K562 (cell line): ENCODE data around the gene PFKL. TPM values are rescaled to one million over a fixed set of nuclear protein-coding genes. Genes with fewer than 3 reads are reported as not detected.

Source experiments
- ATAC-seq: fragments of 200-7000 bp; cut with Tn5 transposase; 3 replicates; pipeline ENCODE4 v1.9.1; 2020; ENCODE audit warnings: moderate library complexity
- BruUV-seq: library from RNA; stranded (reverse); fragments of 400-500 nt; replicated peaks from 2 replicates; lab custom pipeline; 2021; lab: Mats Ljungman, UMichigan
- CTCF ChIA-PET: fragments of 300-600 bp; formaldehyde crosslinking; extraction: SDS; loops from one replicate; lab custom pipeline; 2021; ENCODE audit warnings: low intra/inter-chr PET ratio; lab: Yijun Ruan, JAX
- POLR2A ChIA-PET: fragments of 300-600, 350-650 bp; sonication (Branson Sonifier 250); formaldehyde crosslinking; extraction: SDS; loops from one replicate; lab custom pipeline; 2021; ENCODE audit warnings: antibody characterized with exemption, inconsistent platforms; lab: Yijun Ruan, JAX
- DNase-seq, 4 experiments: peaks; one replicate each; pipeline versions ENCODE4 v3.0.0 to v3.0.0-alpha.2; 2011 to 2018; ENCODE audit warnings: low spot score in 3 of 4, mixed read lengths in 3 of 4; ENCODE audit errors: extremely low read depth in 1 of 4
- FAIRE-seq: peaks from 2 replicates; lab custom pipeline; 2011; peaks lifted over from hg19 to GRCh38; lab: Jason Lieb, UNC
- H2AFZ ChIP-seq: 2 replicates; pipeline ENCODE4 v1.6.0; 2011; ENCODE audit warnings: low read depth, low read length, control low read depth, inconsistent platforms
- H3K27ac ChIP-seq: fragments of 200-600 bp; 3 replicates; pipeline ENCODE4 v1.8.0; 2011; ENCODE audit warnings: low read depth, mild to moderate bottlenecking, control low read depth, inconsistent platforms, low read length, moderate library complexity, mixed read lengths; ENCODE audit errors: extremely low read depth
- H3K27me3 ChIP-seq, 2 experiments: fragments of 300-600 bp in 1 of 2; 2 replicates in 1 of 2; 3 replicates in 1 of 2; pipeline versions ENCODE4 v1.6.0 to v1.8.0; 2011; ENCODE audit warnings: inconsistent platforms in 2 of 2, low read length in 2 of 2, mild to moderate bottlenecking in 1 of 2, mixed read lengths in 1 of 2, moderate library complexity in 1 of 2; ENCODE audit not compliant: control insufficient read depth in 2 of 2, insufficient read depth in 2 of 2
- H3K36me3 ChIP-seq: fragments of 300-600 bp; 3 replicates; pipeline ENCODE4 v1.8.0; 2011; ENCODE audit warnings: mild to moderate bottlenecking, low read length, inconsistent platforms; ENCODE audit not compliant: control insufficient read depth, insufficient read depth
- H3K4me1 ChIP-seq, 2 experiments: fragments of 200-600 bp in 1 of 2; replicated peaks in 1 of 2; 2 replicates in 1 of 2; 3 replicates in 1 of 2; pipeline versions ENCODE4 v1.5.1 to v1.8.0; 2011; ENCODE audit warnings: inconsistent platforms in 2 of 2, low read length in 2 of 2, mild to moderate bottlenecking in 1 of 2, mixed read lengths in 1 of 2, moderate library complexity in 1 of 2; ENCODE audit not compliant: control insufficient read depth in 2 of 2, insufficient read depth in 2 of 2
- H3K4me2 ChIP-seq: 2 replicates; pipeline ENCODE4 v1.6.1; 2011; ENCODE audit warnings: low read length, control low read depth, inconsistent platforms, mixed read lengths; ENCODE audit not compliant: insufficient read depth
- H3K4me3 ChIP-seq: fragments of 200-600 bp; sonication (generic), shearing (Covaris generic); 2 replicates; pipeline ENCODE4 v1.5.1; 2016; ENCODE audit warnings: control low read depth, inconsistent platforms
- H3K79me2 ChIP-seq: fragments of 200-600 bp; 3 replicates; pipeline ENCODE4 v1.8.0; 2011; ENCODE audit warnings: low read length, inconsistent platforms; ENCODE audit not compliant: control insufficient read depth, insufficient read depth
- H3K9ac ChIP-seq, 2 experiments: 2 replicates each; pipeline versions ENCODE4 v1.6.0 to v1.6.1; 2011; ENCODE audit warnings: low read depth in 2 of 2, low read length in 2 of 2, control low read depth in 1 of 2, inconsistent platforms in 1 of 2, mild to moderate bottlenecking in 1 of 2, mixed read lengths in 1 of 2; ENCODE audit not compliant: insufficient read depth in 1 of 2
- H3K9me1 ChIP-seq: one replicate; pipeline ENCODE4 v1.6.0; 2011; ENCODE audit warnings: inconsistent platforms, mild to moderate bottlenecking, low read length, moderate library complexity; ENCODE audit not compliant: control insufficient read depth, insufficient read depth
- H3K9me3 ChIP-seq: replicated peaks from 2 replicates; pipeline ENCODE4 v1.5.1; 2011; ENCODE audit warnings: low read depth, low read length, inconsistent platforms; ENCODE audit not compliant: control insufficient read depth, insufficient read depth
- H4K20me1 ChIP-seq: replicated peaks from 2 replicates; pipeline ENCODE4 v1.6.1; 2011; ENCODE audit warnings: low read length, inconsistent platforms, mixed read lengths; ENCODE audit not compliant: control insufficient read depth, insufficient read depth
- ELK1 ChIP-seq: sonication (generic); formaldehyde crosslinking; IDR thresholded peaks from 2 replicates; pipeline ENCODE4 v1.8.1; 2022; ENCODE audit warnings: missing genetic modification reagents
- EP400 ChIP-seq: fragments of 450-650 bp; IDR thresholded peaks from 2 replicates; pipeline ENCODE4 v1.6.1; 2017; ENCODE audit warnings: antibody characterized with exemption, mild to moderate bottlenecking, moderate library complexity
- KLF1 ChIP-seq: fragments of 450-650 bp; IDR thresholded peaks from 2 replicates; pipeline ENCODE4 v1.6.1; 2016; ENCODE audit warnings: missing genetic modification characterization, missing compliant biosample characterization
- POLR2G ChIP-seq: fragments of 200-400 bp; formaldehyde crosslinking; IDR thresholded peaks from 2 replicates; pipeline ENCODE4 v1.6.1; 2017; ENCODE audit warnings: low read depth, mild to moderate bottlenecking, antibody characterized with exemption, low read length, moderate library complexity
- ZNF121 ChIP-seq: sonication (generic); formaldehyde crosslinking; conservative IDR thresholded peaks from 2 replicates; pipeline ENCODE4 v1.8.0; 2022; ENCODE audit warnings: missing genetic modification reagents
- ZNF23 ChIP-seq: fragments of 250-450 bp; sonication (Bioruptor Pico); IDR thresholded peaks from 2 replicates; pipeline ENCODE4 v1.4.0; 2020; ENCODE audit warnings: mild to moderate bottlenecking
- ZNF384 ChIP-seq: IDR thresholded peaks from 2 replicates; pipeline ENCODE4 v1.6.1; 2012; ENCODE audit warnings: low read depth, low read length, improper control_type of control experiment
- ZNF436 ChIP-seq: fragments of 250-450, 450-650 bp; sonication (Bioruptor Pico); formaldehyde crosslinking; IDR thresholded peaks from 2 replicates; pipeline ENCODE4 v1.7.0; 2020; ENCODE audit warnings: mild to moderate bottlenecking
- WGBS: fragments of 100-300 bp; shearing (Covaris generic); methylation state at CpG from one replicate; pipeline ENCODE4 v1.1.6; 2016; ENCODE audit warnings: low coverage, mixed read lengths; ENCODE audit not compliant: insufficient coverage; ENCODE audit errors: missing lambda C conversion rate; 5-methylcytosine and 5-hydroxymethylcytosine counted together
- in situ Hi-C: fragments of 300-500 bp; cut with MboI; formaldehyde crosslinking; loops from 4 replicates; pipeline ENCODE4 v1.15.0; 2018; ENCODE audit warnings: inconsistent platforms, mixed read lengths
- intact Hi-C: fragments of 100-400 bp; cut with micrococcal nuclease; formaldehyde crosslinking; loops from 2 replicates; pipeline ENCODE4 v1.14.2; 2022
- polyA plus RNA-seq, 8 experiments: library from polyadenylated mRNA; depleted of rRNA in 4 of 8; stranded (reverse) in 5 of 8; unstranded in 3 of 8; fragments of >200 nt; fragmentation: Nextera tagmentation in 2 of 8; fragmentation: Illumina TruSeq in 1 of 8; extraction: Ambion mirVana in 2 of 8; extraction: Trizol in 1 of 8; gene quantifications; 2 replicates each; pipeline versions ENCODE4 v1.2.1 to v1.2.3, GENCODE V29; 2011 to 2014; ENCODE audit warnings: inconsistent platforms in 1 of 8, missing spikeins in 1 of 8
- total RNA-seq, 7 experiments: library from RNA; depleted of rRNA in 6 of 7; stranded (reverse); fragments of >200 nt in 6 of 7; fragmentation: Illumina TruSeq in 2 of 7; extraction: Trizol in 2 of 7; gene quantifications; 2 replicates each; pipeline versions ENCODE4 v1.2.1 to v1.2.3, GENCODE V29; 2011 to 2021; ENCODE audit warnings: low replicate concordance in 1 of 7

The PFKL gene
- total and polyA plus RNA-seq, 9 of the 15 experiments (the other 6 are each of a cell fraction or from before 2014, with no cell fraction given) = 1.1 to 124 (median 45.6) TPM

- TF ChIP-seq ZNF121 (CRISPR knock-in tag) = no peak
- TF ChIP-seq POLR2G = peak; percentile 47
- no peak for TF ChIP-seq ZNF384
- no peak for TF ChIP-seq ELK1 (CRISPR knock-in tag)
- TF ChIP-seq ZNF23 (CRISPR knock-in tag) = no peak
- no peak for TF ChIP-seq ZNF436 (CRISPR knock-in tag)
- no peak for TF ChIP-seq EP400
- no peak for TF ChIP-seq KLF1 (tag)
- TF ChIP-seq, all 486 proteins: peak for 1
- Histone ChIP-seq H3K36me3 (peaks cover 71% of the 10 kb centered on the region; the same call in 1 of the 3 replicates), H3K9me3 (no peaks in the 10 kb centered on the region), H3K9ac (no peak overlapping the region), H3K27me3 (no peaks in the 10 kb centered on the region), H4K20me1 (peaks cover 15% of the 10 kb centered on the region), H3K4me2 (no peak overlapping the region), H3K4me1 (peaks cover 0 to 35% of the 10 kb centered on the region in 2 experiments; a peak in 1 of 5 replicates), H3K9me1 (peaks cover 4% of the 10 kb centered on the region), H3K4me3 (no peak overlapping the region), H3K79me2 (no peaks in the 10 kb centered on the region), H3K27ac (no peak overlapping the region), H2AFZ (no peak overlapping the region)
- DNase-seq (no peak), ATAC-seq (no peak), FAIRE-seq (no peak)
- in situ Hi-C loops = no loop called here
- intact Hi-C loops = no loop called here
- ChIA-PET CTCF (no interaction called here), POLR2A (interaction anchor here (1.0 to 2.3 kb wide), 4 partner anchors 9 to 14 kb away, joined by 3 to 11 read pairs (median 4); partner anchors contain the start of gene CFAP410)
- WGBS = 93% methylated on average over 37 of the region's 37 CpGs
- no TSS peak for BruUV-seq
Measured at GRCh38 chr21:44324106-44324853, 24.4 kb downstream of the PFKL start.
